Measurements from ENCODE around the gene NCF4. TPM values are rescaled to one million over a fixed set of nuclear protein-coding genes. Genes with fewer than 3 reads are reported as not detected.

NCF4 gene
- polyA plus RNA-seq, 2 of the 4 experiments (the other 2 are of a cell fraction), result not detected

- no peak overlapping the region for H3K27ac ChIP-seq
- no peak for DNase-seq (ENCODE audit: low read depth in 1 of 2, low spot score in 1 of 2)
- no peaks in the 10 kb centered on the region for H3K9me3 ChIP-seq
- H3K4me1 ChIP-seq, result no peaks in the 10 kb centered on the region
- H3K4me2 ChIP-seq, result no peak overlapping the region
- TF ChIP-seq BHLHE40 (IDR thresholded peaks at IDR 0.05; ENCODE audit: low read depth, low read length) (no peak), REST (IDR thresholded peaks at IDR 0.05) (no peak), JUN (IDR thresholded peaks at IDR 0.05) (no peak), KDM1A (IDR thresholded peaks at IDR 0.05; ENCODE audit: low read depth) (no peak), HOXB13 (CRISPR knock-in tag; IDR thresholded peaks at IDR 0.05; ENCODE audit: low read depth) (no peak)
- ChIA-PET CTCF (interaction anchor here (1.3 kb wide), 1 partner anchor 26 kb away, joined by 3 read pairs; no protein-coding TSS in a partner anchor), POLR2A (no interaction called here)
- FAIRE-seq, result no peak
- H3K4me3 ChIP-seq, result no peak overlapping the region
- no peak for ATAC-seq
Observed at GRCh38 chr22:36831206-36831605, 29.6 kb upstream of the NCF4 start.

- TF ChIP-seq CTCF (IDR thresholded peaks at IDR 0.05) (no peak), ZNF302 (CRISPR knock-in tag; IDR thresholded peaks at IDR 0.05) (no peak), RARB (CRISPR knock-in tag; IDR thresholded peaks at IDR 0.05) (no peak), POLR2AphosphoS2 (conservative IDR thresholded peaks at IDR 0.05; ENCODE audit: low read length) (no peak), USF2 (IDR thresholded peaks at IDR 0.05) (no peak), HOXB5 (CRISPR knock-in tag; IDR thresholded peaks at IDR 0.05) (no peak), SMC3 (IDR thresholded peaks at IDR 0.05) (no peak), HDAC2 (IDR thresholded peaks at IDR 0.05) (no peak), MAFK (IDR thresholded peaks at IDR 0.05; ENCODE audit: partially characterized antibody) (no peak), CHD4 (IDR thresholded peaks at IDR 0.05; ENCODE audit: borderline replicate concordance) (no peak), MYC (IDR thresholded peaks at IDR 0.05; ENCODE audit: borderline replicate concordance, low read length) (no peak), MAX (IDR thresholded peaks at IDR 0.05) (no peak)
- DNase-seq (ENCODE audit: low read depth in 1 of 2, low spot score in 1 of 2) (no peak), FAIRE-seq (no peak), ATAC-seq (no peak)
- H3K27ac ChIP-seq, result no peak overlapping the region
- ChIA-PET POLR2A (no interaction called here), CTCF (interaction anchor here (1.3 kb wide), 1 partner anchor 25 kb away, joined by 3 read pairs; no protein-coding TSS in a partner anchor)
- no peak overlapping the region for H3K4me2 ChIP-seq
- H3K4me1 ChIP-seq, result no peaks in the 10 kb centered on the region
- H3K9me3 ChIP-seq, result no peaks in the 10 kb centered on the region
- 27% methylated on average over 3 of the region's 3 CpGs for WGBS (ENCODE audit: missing lambda C conversion rate)
- no peak overlapping the region for H3K4me3 ChIP-seq
Observed at GRCh38 chr22:36831717-36832116, 29.1 kb upstream of the NCF4 start.

GRCh38 chr22:36833073-36833472 lies 27.7 kb upstream of the NCF4 start:
- ATAC-seq, result no peak
- H3K4me2 ChIP-seq, result no peak overlapping the region
- WGBS (ENCODE audit: missing lambda C conversion rate), result 63% methylated on average over 3 of the region's 3 CpGs
- H3K27ac ChIP-seq, result no peak overlapping the region
- ChIA-PET POLR2A (interaction anchor here (1.2 kb wide), 1 partner anchor 57 kb away, joined by 3 read pairs; no protein-coding TSS in a partner anchor), CTCF (interaction anchor here (0.7 kb wide), 1 partner anchor 23 kb away, joined by 3 read pairs; no protein-coding TSS in a partner anchor)
- no peak overlapping the region for H3K4me3 ChIP-seq
- DNase-seq (ENCODE audit: low read depth in 1 of 2, low spot score in 1 of 2), result no peak
- H3K9me3 ChIP-seq, result 0 out of 3 replicates have a peak, but pooled peaks cover 2% of the 10 kb centered on the region
- FAIRE-seq, result no peak
- no peaks in the 10 kb centered on the region for H3K4me1 ChIP-seq
- TF ChIP-seq KDM5A (IDR thresholded peaks at IDR 0.05), result no peak
- TF ChIP-seq EP300 (IDR thresholded peaks at IDR 0.05), result no peak
- TF ChIP-seq CTCF (IDR thresholded peaks at IDR 0.05), result no peak
- no peak for TF ChIP-seq GATA3 (IDR thresholded peaks at IDR 0.05; ENCODE audit: borderline replicate concordance)
- no peak for TF ChIP-seq USF2 (IDR thresholded peaks at IDR 0.05)
- no peak for TF ChIP-seq HOXB5 (CRISPR knock-in tag; IDR thresholded peaks at IDR 0.05)
- no peak for TF ChIP-seq MYC (IDR thresholded peaks at IDR 0.05; ENCODE audit: borderline replicate concordance, low read length)
- no peak for TF ChIP-seq NR3C1 (IDR thresholded peaks at IDR 0.05)
- no peak for TF ChIP-seq E2F6 (IDR thresholded peaks at IDR 0.05; ENCODE audit: borderline replicate concordance, low read depth)
- TF ChIP-seq CHD2 (IDR thresholded peaks at IDR 0.05; ENCODE audit: low read length, partially characterized antibody), result no peak
- TF ChIP-seq CHD4 (IDR thresholded peaks at IDR 0.05; ENCODE audit: borderline replicate concordance), result no peak
- TF ChIP-seq FOSL2 (IDR thresholded peaks at IDR 0.05), result no peak
- no peak for TF ChIP-seq FOSL2 (CRISPR knock-in tag; IDR thresholded peaks at IDR 0.05)
